GM19043 (cell line): ENCODE data around the gene PAF1.
A peak's percentile ranks its signal among the peaks of the same experiment; 100 is the strongest.

ENCODE experiments used
- ATAC-seq: cut with Tn5 transposase; IDR thresholded peaks from one replicate; pipeline ENCODE4 v1.9.1; 2021; ENCODE audit warnings: low read depth; ENCODE audit not compliant: unreplicated experiment

Gene PAF1

GRCh38 chr19:39406656-39407409 lies 15.9 kb upstream of the PAF1 start, which contains the start of gene ZFP36:
TSS of gene ZFP36 (plus strand) at chr19:39406847. CDS start at chr19:39406905, 58 bp downstream.
- no peak for ATAC-seq

- ATAC-seq: no peak
Observed at GRCh38 chr19:39405958-39406655, 15.2 kb upstream of the PAF1 start.

- ATAC-seq: no peak
Observed at GRCh38 chr19:39405261-39405957, 14.5 kb upstream of the PAF1 start.

GRCh38 chr19:39403331-39404312 lies 12.7 kb upstream of the PAF1 start:
- ATAC-seq: no peak

DNA sequence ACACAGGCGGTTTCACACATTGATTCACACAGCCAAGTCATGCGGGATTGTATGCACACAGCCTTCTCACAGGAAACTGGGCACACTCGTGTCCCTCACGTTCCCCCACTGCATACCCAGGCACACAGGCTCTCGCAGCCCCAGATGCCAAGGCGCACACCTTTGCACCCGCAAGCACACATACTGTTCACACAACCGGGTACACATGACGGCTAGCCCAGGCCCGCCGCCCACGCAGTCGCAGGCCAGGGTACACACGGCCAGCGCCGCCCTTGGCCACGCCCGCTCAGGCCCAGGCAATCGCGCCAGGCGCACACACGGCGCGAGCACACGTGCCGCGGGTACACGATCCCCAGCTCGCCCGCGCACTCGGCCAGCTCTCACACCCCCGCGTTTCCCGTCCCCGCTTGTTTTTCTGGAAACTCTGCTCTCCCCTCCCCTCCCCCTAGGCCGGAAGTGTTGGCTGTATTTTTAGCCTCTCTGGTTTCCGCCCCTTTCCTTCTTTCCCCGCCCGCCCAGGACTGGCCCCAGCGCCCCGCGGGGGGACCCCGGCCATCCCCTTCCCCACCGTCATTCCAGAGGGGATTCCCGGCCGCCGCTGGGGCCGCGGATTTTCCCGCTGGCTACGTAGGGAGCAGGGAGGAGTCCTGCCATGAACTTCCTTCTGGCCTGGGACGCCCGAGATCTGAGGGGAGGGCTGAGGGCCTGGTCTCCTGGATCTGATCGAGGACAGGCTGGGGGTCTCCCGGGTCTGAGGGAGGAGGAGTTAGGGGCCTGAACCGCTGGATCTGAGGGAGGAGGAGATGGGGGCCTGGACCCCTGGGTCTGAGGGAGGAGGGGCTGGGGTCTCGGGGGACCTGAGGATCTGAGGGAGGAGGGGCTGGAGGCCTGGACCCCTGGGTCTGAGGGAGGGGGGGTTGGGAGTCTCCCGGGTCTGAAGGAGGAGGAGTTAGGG lies 11.7 kb upstream of the PAF1 start:
- no peak for ATAC-seq

DNA sequence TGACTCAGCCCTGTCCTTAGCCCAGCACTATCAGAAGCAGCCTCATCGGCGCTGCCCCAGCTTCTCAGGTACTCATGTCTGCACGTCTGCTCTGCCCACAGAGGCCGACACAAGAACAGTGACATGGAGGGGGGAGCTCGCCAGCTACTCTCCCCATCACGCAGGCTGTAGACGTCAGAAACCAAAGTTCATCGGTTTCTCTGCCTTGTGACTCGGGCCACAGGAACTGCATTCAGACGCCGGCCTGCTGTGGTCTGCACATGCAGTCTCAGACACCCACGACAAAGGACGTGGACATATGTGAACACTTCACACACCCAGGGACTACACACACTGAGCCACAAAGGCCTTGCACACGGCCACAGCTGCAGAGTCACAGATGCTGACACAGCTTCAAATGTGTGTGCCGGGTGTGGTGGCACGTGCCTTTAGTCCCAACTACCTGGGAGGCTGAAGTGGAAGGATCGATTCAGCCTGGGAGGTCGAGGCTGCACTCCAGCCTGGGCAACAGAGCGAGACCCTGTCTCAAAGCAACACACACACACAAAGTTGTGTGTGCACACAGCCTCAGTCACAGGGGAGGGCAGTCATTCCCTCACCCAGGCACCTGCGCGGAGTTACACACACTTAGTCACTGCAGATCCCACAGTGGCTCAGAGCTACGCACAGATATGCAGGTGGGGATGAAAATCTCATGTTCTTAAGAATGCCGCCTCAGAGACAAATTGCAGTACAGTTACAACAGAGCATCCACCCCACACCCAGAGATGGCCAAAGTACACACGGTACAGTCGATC lies 10.8 kb upstream of the PAF1 start:
- no peak for ATAC-seq

GRCh38 chr19:39401070-39401548 lies 10.2 kb upstream of the PAF1 start:
- no peak for ATAC-seq

DNA sequence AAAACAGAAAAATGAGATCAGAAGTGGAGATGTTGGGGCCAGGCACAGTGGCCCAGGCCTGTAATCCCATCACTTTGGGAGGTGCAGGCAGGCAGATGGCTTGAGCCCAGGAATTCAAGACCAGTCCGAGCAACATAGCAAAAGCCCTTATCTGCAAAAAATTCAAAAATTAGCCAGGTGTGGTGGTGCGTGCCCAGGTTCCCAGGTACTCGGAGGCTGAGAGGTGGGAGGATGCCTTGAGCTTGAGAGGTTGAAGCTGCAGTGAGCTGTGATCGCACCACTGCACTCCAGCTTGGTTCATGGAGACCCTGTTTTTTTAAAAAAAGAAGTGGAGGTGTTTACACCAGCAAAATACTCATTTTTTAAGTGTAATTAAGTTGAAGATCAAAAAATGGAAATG lies 9.2 kb upstream of the PAF1 start:
- no peak for ATAC-seq

DNA sequence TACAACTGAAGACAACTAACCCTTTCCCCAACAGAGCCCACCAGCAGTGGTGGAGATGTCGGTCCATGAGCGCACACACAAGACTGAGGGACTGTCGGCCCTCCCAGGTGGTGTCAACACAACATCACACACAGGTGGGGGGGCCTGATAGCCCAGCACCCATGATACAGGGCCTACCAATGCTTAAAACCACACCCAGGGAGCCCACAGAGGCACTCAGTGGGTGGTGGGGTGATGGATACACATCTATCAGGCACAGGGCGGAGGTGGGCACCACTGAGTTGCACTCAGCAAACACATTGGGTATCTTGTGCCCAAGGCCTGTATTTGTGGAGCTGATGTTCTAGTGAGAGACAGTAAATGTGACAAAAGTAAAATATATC lies 8.8 kb upstream of the PAF1 start:
- no peak for ATAC-seq

- no peak for ATAC-seq
Observed at GRCh38 chr19:39398297-39398864, 7.5 kb upstream of the PAF1 start.

- ATAC-seq: peak; percentile 54
Observed at GRCh38 chr19:39397360-39398296, 6.7 kb upstream of the PAF1 start.

GRCh38 chr19:39390451-39390750 lies 505 bp downstream of the PAF1 start:
- no peak for ATAC-seq

GRCh38 chr19:39389631-39390414 lies 1.1 kb downstream of the PAF1 start:
- ATAC-seq: no peak

GRCh38 chr19:39388657-39389056 lies 2.2 kb downstream of the PAF1 start:
- no peak for ATAC-seq

- ATAC-seq: no peak
Observed at GRCh38 chr19:39386557-39386956, 4.3 kb downstream of the PAF1 start.
